Neural cell (in vitro differentiated cells): ENCODE results near the gene DSN1. TPM values are rescaled to one million over a fixed set of nuclear protein-coding genes. Genes with fewer than 3 reads are reported as not detected.

Experiments used
- H2AFZ ChIP-seq: fragments of 200-600, 300-800 bp; sonication (generic), shearing (Covaris generic); 2 replicates; pipeline ENCODE4 v1.6.0; 2014; ENCODE audit warnings: low read depth, mild to moderate bottlenecking, antibody characterized with exemption, low read length, moderate library complexity
- H3F3A ChIP-seq: fragments of 200-600 bp; shearing (Covaris generic); 2 replicates; pipeline ENCODE4 v1.6.1; 2016; ENCODE audit warnings: mild to moderate bottlenecking, moderate library complexity, mixed read lengths, antibody characterized with exemption, low read length; ENCODE audit not compliant: insufficient read depth, poor library complexity, severe bottlenecking
- H3K27ac ChIP-seq: fragments of 200-600, 300-800 bp; sonication (generic), shearing (Covaris generic); 2 replicates; pipeline ENCODE4 v1.5.1; 2014; ENCODE audit warnings: mild to moderate bottlenecking, low read length, moderate library complexity
- H3K27me3 ChIP-seq: fragments of 300-800, 200-600 bp; sonication (generic), shearing (Covaris generic); 2 replicates; pipeline ENCODE4 v1.6.0; 2014; ENCODE audit warnings: mild to moderate bottlenecking, low read depth, low read length, moderate library complexity; ENCODE audit not compliant: insufficient read depth
- H3K36me3 ChIP-seq: fragments of 300-800, 200-600 bp; sonication (generic), shearing (Covaris generic); 2 replicates; pipeline ENCODE4 v1.5.1; 2014; ENCODE audit warnings: mild to moderate bottlenecking, antibody characterized with exemption, low read length, moderate library complexity; ENCODE audit not compliant: insufficient read depth
- H3K4me2 ChIP-seq: fragments of 300-800, 200-600 bp; sonication (generic), shearing (Covaris generic); 2 replicates; pipeline ENCODE4 v1.6.0; 2014; ENCODE audit warnings: mild to moderate bottlenecking, low read length
- H3K4me3 ChIP-seq: fragments of 300-800, 200-600 bp; sonication (generic), shearing (Covaris generic); 2 replicates; pipeline ENCODE4 v1.5.1; 2014; ENCODE audit warnings: mild to moderate bottlenecking, low read length, moderate library complexity
- H3K79me2 ChIP-seq: fragments of 200-600 bp; shearing (Covaris generic); replicated peaks from 2 replicates; pipeline ENCODE4 v1.6.0; 2014; ENCODE audit warnings: mild to moderate bottlenecking, low read length, moderate library complexity; ENCODE audit not compliant: insufficient read depth
- H3K9ac ChIP-seq: fragments of 300-800, 200-600 bp; sonication (generic), shearing (Covaris generic); 2 replicates; pipeline ENCODE4 v1.6.1; 2016; ENCODE audit warnings: mild to moderate bottlenecking, low read length, mixed read lengths
- H3K9me2 ChIP-seq: fragments of 200-600 bp; shearing (Covaris generic); 2 replicates; pipeline ENCODE4 v1.6.1; 2016; ENCODE audit warnings: mild to moderate bottlenecking, low read length, mixed read lengths; ENCODE audit not compliant: insufficient read depth
- H3K9me3 ChIP-seq: fragments of 200-600, 300-800 bp; sonication (generic), shearing (Covaris generic); 2 replicates; pipeline ENCODE4 v1.6.1; 2016; ENCODE audit warnings: mild to moderate bottlenecking, mixed run types, low read length, moderate library complexity, mixed read lengths
- H4K20me1 ChIP-seq: fragments of 200-600 bp; shearing (Covaris generic); 2 replicates; pipeline ENCODE4 v1.6.1; 2016; ENCODE audit warnings: mild to moderate bottlenecking, mixed run types; ENCODE audit not compliant: insufficient read depth
- CTCF ChIP-seq: fragments of 450-650 bp; IDR thresholded peaks from 2 replicates; pipeline ENCODE4 v1.5.1; 2014; ENCODE audit warnings: antibody characterized with exemption, mild to moderate bottlenecking, moderate library complexity; ENCODE audit not compliant: poor library complexity, severe bottlenecking
- EP300 ChIP-seq: fragments of 450-650 bp; conservative IDR thresholded peaks from 2 replicates; pipeline ENCODE4 v1.6.1; 2014; ENCODE audit warnings: antibody characterized with exemption, mild to moderate bottlenecking, moderate library complexity; ENCODE audit not compliant: poor library complexity, severe bottlenecking
- EZH2 ChIP-seq: fragments of 200-600, 300-800 bp; shearing (Covaris generic), sonication (generic); IDR thresholded peaks from 2 replicates; pipeline ENCODE4 v1.6.1; 2014; ENCODE audit warnings: antibody characterized with exemption, low read length, borderline replicate concordance, mild to moderate bottlenecking; ENCODE audit not compliant: insufficient read depth, poor library complexity, severe bottlenecking
- MXI1 ChIP-seq: fragments of 450-650 bp; conservative IDR thresholded peaks from 2 replicates; pipeline ENCODE4 v1.6.1; 2014; ENCODE audit warnings: antibody characterized with exemption, mild to moderate bottlenecking; ENCODE audit not compliant: poor library complexity, severe bottlenecking
- POLR2AphosphoS5 ChIP-seq: IDR thresholded peaks from 2 replicates; pipeline ENCODE4 v1.6.1; 2012
- RAD21 ChIP-seq: fragments of 450-650 bp; conservative IDR thresholded peaks from 2 replicates; pipeline ENCODE4 v1.6.1; 2014; ENCODE audit warnings: antibody characterized with exemption, mild to moderate bottlenecking, moderate library complexity
- REST ChIP-seq: IDR thresholded peaks from 2 replicates; pipeline ENCODE4 v1.6.1; 2012; ENCODE audit warnings: borderline replicate concordance
- SMC3 ChIP-seq: fragments of 450-650 bp; conservative IDR thresholded peaks from 2 replicates; pipeline ENCODE4 v1.6.1; 2014; ENCODE audit warnings: antibody characterized with exemption, mild to moderate bottlenecking, moderate library complexity; ENCODE audit not compliant: poor library complexity
- TAF1 ChIP-seq: IDR thresholded peaks from 2 replicates; pipeline ENCODE4 v1.6.1; 2012; ENCODE audit warnings: low read depth
- polyA plus RNA-seq: library from polyadenylated mRNA; depleted of rRNA; stranded (reverse); fragments of >200 nt; gene quantifications from 2 replicates; pipeline ENCODE4 v1.2.3, GENCODE V29; 2014

The DSN1 gene
- polyA plus RNA-seq, 1 donor from 2014 or later: 8.1 TPM

GRCh38 chr20:36728986-36729385, 44.6 kb downstream of the DSN1 start:
- Histone ChIP-seq H3K9ac (no peak overlapping the region), H3K9me2 (no peaks in the 10 kb centered on the region), H3F3A (no peaks in the 10 kb centered on the region), H3K4me2 (no peak overlapping the region), H3K36me3 (no peaks in the 10 kb centered on the region), H3K27me3 (no peaks in the 10 kb centered on the region), H3K9me3 (no peaks in the 10 kb centered on the region), H3K27ac (no peak overlapping the region), H3K79me2 (no peaks in the 10 kb centered on the region), H2AFZ (no peak overlapping the region), H4K20me1 (no peaks in the 10 kb centered on the region), H3K4me3 (no peak overlapping the region)
- TF ChIP-seq SMC3 (no peak), EP300 (no peak), RAD21 (no peak), TAF1 (no peak), EZH2 (no peak)

GRCh38 chr20:36726168-36726567, 47.4 kb downstream of the DSN1 start:
- no peak overlapping the region for H2AFZ ChIP-seq
- H4K20me1 ChIP-seq: no peaks in the 10 kb centered on the region
- no peaks in the 10 kb centered on the region for H3F3A ChIP-seq
- H3K4me3 ChIP-seq: no peak overlapping the region
- no peak overlapping the region for H3K4me2 ChIP-seq
- H3K36me3 ChIP-seq: no peaks in the 10 kb centered on the region
- no peaks in the 10 kb centered on the region for H3K79me2 ChIP-seq
- no peak overlapping the region for H3K27ac ChIP-seq
- no peaks in the 10 kb centered on the region for H3K27me3 ChIP-seq
- H3K9ac ChIP-seq: no peak overlapping the region
- TF ChIP-seq EP300 (no peak), POLR2AphosphoS5 (no peak), TAF1 (no peak), REST (no peak), MXI1 (no peak), SMC3 (no peak), EZH2 (no peak), CTCF (no peak)
- no peaks in the 10 kb centered on the region for H3K9me2 ChIP-seq
- no peaks in the 10 kb centered on the region for H3K9me3 ChIP-seq

GRCh38 chr20:36720510-36720909, 53.1 kb downstream of the DSN1 start:
- H3K4me2 ChIP-seq: no peak overlapping the region

More at GRCh38 chr20:36720510-36720909, 53.1 kb downstream of the DSN1 start:
- Histone ChIP-seq H4K20me1 (no peaks in the 10 kb centered on the region), H3K27me3 (no peaks in the 10 kb centered on the region), H3K79me2 (no peaks in the 10 kb centered on the region), H3K9me2 (no peaks in the 10 kb centered on the region), H3K9ac (no peak overlapping the region), H2AFZ (no peak overlapping the region), H3K27ac (no peak overlapping the region), H3K4me3 (no peak overlapping the region), H3F3A (no peaks in the 10 kb centered on the region), H3K9me3 (no peaks in the 10 kb centered on the region), H3K36me3 (no peaks in the 10 kb centered on the region)
- TF ChIP-seq EP300: no peak
